Measurements from ENCODE around the gene NEUROG3. TPM values are rescaled to one million over a fixed set of nuclear protein-coding genes. Genes with fewer than 3 reads are reported as not detected.
A peak's percentile ranks its signal among the peaks of the same experiment; 100 is the strongest.

Gene NEUROG3
- total and polyA plus RNA-seq, 2 of the 8 experiments (the other 6 are each of a cell fraction or from before 2014, with no cell fraction given), result 0.45 TPM; not detected in 1

DNA sequence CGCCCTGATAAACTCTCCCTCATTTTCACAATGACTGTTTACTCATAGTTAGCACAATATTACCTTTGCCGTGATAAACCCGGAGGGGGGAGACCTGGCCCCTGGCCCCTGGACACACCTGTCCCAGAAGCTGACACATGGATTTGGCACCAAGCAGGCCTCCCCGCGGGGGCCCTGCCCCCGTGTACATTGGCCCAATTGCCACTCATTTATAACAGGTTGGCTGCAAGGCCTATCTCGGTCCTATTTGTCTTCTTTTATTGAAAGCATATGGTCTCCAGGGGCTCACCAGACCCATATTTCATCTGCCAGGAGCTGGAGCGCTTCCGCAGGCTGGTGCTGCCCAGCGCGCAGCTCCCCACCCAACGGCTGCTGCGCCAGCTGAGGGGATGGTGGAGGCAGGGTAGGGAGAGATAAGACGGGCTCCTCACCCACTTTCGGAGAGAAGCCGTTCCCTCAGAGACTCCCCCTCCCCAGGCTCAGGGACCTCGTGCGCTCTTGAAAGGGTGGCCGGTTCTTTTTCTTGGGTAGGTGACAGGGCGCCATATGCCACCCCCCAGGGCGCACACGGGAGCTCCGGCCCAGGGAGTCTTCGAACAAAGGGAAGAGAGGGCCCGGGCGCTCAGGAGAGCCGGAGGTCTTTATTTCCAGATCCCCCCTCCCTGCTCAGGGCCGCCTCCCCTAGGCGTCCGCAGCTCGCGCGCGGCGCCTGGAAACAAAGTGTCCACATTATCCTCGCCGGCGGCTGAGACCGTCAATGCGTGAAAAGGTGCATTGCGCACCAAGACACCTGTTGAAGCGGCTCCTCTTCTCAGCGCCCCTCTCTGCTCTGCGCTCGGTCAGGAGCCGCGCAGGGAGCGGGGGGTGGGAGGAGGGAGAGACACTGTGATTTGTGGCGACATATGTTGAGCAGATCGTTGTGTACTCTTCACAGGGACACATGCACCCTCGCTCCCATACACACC is 4.3 kb upstream of the NEUROG3 start (continued):
- TF ChIP-seq RNF2 (IDR thresholded peaks at IDR 0.05; ENCODE audit: borderline replicate concordance, low read depth, low read length, missing control alignments, poor library complexity, severe bottlenecking), result peak; percentile 73
- TF ChIP-seq CBX5 (IDR thresholded peaks at IDR 0.05; ENCODE audit: low read depth, low read length), result no peak
